NT2/D1 (cell line): ENCODE measurements around the gene GDAP2.
"Not testable (repeated sequence)": the region's sequence is repeated elsewhere in the genome, so short reads cannot be mapped to it uniquely, and the experiment has no call there.

Experiments
- YY1 ChIP-seq: IDR thresholded peaks from 2 replicates; pipeline ENCODE4 v1.6.1; 2011; ENCODE audit not compliant: insufficient read length, insufficient read depth
- ZNF274 ChIP-seq: IDR thresholded peaks from 2 replicates; pipeline ENCODE4 v1.6.1; 2011; ENCODE audit warnings: mild to moderate bottlenecking, low read depth, low read length

DNA sequence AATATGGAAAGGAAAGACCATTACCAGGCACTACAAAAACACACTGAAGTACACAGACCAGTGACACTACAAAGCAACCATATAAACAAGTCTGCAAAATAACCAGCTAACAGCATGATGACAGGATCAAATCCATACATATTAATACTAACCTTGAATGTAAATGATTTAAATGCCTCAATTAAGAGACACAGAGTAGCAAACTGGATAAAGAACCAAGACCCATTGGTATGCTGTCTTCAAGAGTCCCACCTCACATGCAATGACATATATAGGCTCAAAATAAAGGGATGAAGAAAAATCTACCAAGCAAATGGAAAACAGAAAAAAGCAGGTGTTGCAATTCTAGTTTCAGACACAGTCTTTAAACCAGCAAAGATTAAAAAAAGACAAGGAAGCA lies 84.9 kb downstream of the GDAP2 start:
- TF ChIP-seq YY1, ZNF274: not testable (repeated sequence)
